Suprapubic skin (tissue), 4 donors: ENCODE data around the gene COL15A1. TPM values are rescaled to one million over a fixed set of nuclear protein-coding genes. Genes with fewer than 3 reads are reported as not detected.

Source experiments
- DNase-seq, 2 donors: peaks; one replicate each; pipeline ENCODE4 v3.0.0-alpha.2; 2019; ENCODE audit warnings: low spot score in 2 of 2
- H3K27ac ChIP-seq: fragments of 200-600 bp; sonication (generic); one replicate; pipeline ENCODE4 v1.5.1; 2019
- H3K27me3 ChIP-seq: fragments of 200-600 bp; sonication (generic); one replicate; pipeline ENCODE4 v1.5.1; 2019
- H3K36me3 ChIP-seq: fragments of 200-600 bp; sonication (generic); one replicate; pipeline ENCODE4 v1.5.1; 2019
- H3K4me1 ChIP-seq: fragments of 200-600 bp; sonication (generic); one replicate; pipeline ENCODE4 v1.5.1; 2019
- H3K4me3 ChIP-seq: fragments of 200-600 bp; sonication (generic); one replicate; pipeline ENCODE4 v1.5.1; 2019; ENCODE audit warnings: mild to moderate bottlenecking
- H3K9me3 ChIP-seq: fragments of 200-600 bp; sonication (generic); one replicate; pipeline ENCODE4 v1.5.1; 2019
- EP300 ChIP-seq: sonication (generic); formaldehyde crosslinking; IDR thresholded peaks from one replicate; pipeline ENCODE4 v1.6.1; 2017; ENCODE audit warnings: antibody characterized with exemption
- POLR2A ChIP-seq, 2 donors: fragments of 450-650 bp; IDR thresholded peaks; one replicate each; pipeline ENCODE4 v1.6.1; 2017; ENCODE audit warnings: antibody characterized with exemption in 2 of 2, mild to moderate bottlenecking in 2 of 2, moderate library complexity in 2 of 2
- POLR2AphosphoS5 ChIP-seq, 3 donors: sonication (generic); formaldehyde crosslinking; IDR thresholded peaks; one replicate each; pipeline ENCODE4 v1.6.1; 2017; ENCODE audit warnings: antibody characterized with exemption in 3 of 3
- WGBS: methylation state at CpG from one replicate; pipeline ENCODE4 v1.1.5; 2018; 5-methylcytosine and 5-hydroxymethylcytosine counted together
- total RNA-seq, 4 donors: library from RNA; depleted of rRNA; stranded (reverse); fragments of >200 nt; gene quantifications; one replicate each; pipeline ENCODE4 v1.1.0, GENCODE V29; 2016
- TF ChIP-seq, protein P1 (sequence below), 2 donors: fragments of 200-600 bp in 1 of 2; fragments of 450-650 bp in 1 of 2; sonication (generic) in 1 of 2; IDR thresholded peaks; one replicate each; pipeline ENCODE4 v1.5.1; 2016 to 2019; ENCODE audit warnings: antibody characterized with exemption in 2 of 2, mild to moderate bottlenecking in 1 of 2, moderate library complexity in 1 of 2

Gene COL15A1
- total RNA-seq, 4 donors from 2014 or later: 8.0 to 15.0 (median 9.3) TPM

- WGBS: 89% methylated on average over 6 of the region's 6 CpGs
- no peak for DNase-seq
- Histone ChIP-seq H3K27me3 (no peaks in the 10 kb centered on the region), H3K9me3 (no peaks in the 10 kb centered on the region), H3K4me1 (peaks cover 28% of the 10 kb centered on the region), H3K27ac (no peak overlapping the region), H3K4me3 (no peak overlapping the region), H3K36me3 (no peaks in the 10 kb centered on the region)
- no peak for TF ChIP-seq POLR2AphosphoS5 (IDR thresholded peaks at IDR 0.05)
- TF ChIP-seq, protein P1, sequence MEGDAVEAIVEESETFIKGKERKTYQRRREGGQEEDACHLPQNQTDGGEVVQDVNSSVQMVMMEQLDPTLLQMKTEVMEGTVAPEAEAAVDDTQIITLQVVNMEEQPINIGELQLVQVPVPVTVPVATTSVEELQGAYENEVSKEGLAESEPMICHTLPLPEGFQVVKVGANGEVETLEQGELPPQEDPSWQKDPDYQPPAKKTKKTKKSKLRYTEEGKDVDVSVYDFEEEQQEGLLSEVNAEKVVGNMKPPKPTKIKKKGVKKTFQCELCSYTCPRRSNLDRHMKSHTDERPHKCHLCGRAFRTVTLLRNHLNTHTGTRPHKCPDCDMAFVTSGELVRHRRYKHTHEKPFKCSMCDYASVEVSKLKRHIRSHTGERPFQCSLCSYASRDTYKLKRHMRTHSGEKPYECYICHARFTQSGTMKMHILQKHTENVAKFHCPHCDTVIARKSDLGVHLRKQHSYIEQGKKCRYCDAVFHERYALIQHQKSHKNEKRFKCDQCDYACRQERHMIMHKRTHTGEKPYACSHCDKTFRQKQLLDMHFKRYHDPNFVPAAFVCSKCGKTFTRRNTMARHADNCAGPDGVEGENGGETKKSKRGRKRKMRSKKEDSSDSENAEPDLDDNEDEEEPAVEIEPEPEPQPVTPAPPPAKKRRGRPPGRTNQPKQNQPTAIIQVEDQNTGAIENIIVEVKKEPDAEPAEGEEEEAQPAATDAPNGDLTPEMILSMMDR (IDR thresholded peaks at IDR 0.05): no peak
- TF ChIP-seq EP300: no peak
- TF ChIP-seq POLR2A (IDR thresholded peaks at IDR 0.05): no peak
Measured at GRCh38 chr9:98968601-98969337, 25.1 kb downstream of the COL15A1 start.

DNA sequence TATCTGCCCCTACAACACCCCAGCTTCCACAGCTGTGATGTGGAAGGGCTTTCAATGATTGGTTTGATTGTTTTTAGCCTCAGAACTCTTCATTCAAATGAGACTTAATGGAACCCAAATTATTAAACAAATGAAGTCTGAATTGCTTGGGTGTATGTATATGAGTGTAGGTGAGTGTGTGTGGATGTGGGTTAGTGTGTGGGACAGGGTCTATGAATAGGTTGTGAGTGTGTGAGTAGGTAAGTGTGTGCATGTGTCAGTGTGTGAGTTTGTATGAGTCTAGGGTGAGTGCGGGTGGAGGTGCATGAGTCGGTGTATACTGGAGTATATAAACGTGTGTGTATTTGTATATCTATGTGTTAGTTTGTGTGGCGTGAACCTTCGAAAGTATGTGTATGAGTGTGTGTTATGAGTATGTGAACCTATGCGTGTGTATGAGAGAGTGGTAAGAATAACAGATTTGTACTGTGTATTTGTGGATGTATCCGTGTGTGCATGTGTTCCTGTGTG, 26.9 kb downstream of the COL15A1 start:
- WGBS: 90% methylated on average over 7 of the region's 7 CpGs
- no peak for DNase-seq
- H3K4me3 ChIP-seq: no peak overlapping the region
- H3K27me3 ChIP-seq: peaks cover 6% of the 10 kb centered on the region
- peaks cover 41% of the 10 kb centered on the region for H3K4me1 ChIP-seq
- no peak overlapping the region for H3K27ac ChIP-seq
- H3K36me3 ChIP-seq: no peaks in the 10 kb centered on the region
- no peaks in the 10 kb centered on the region for H3K9me3 ChIP-seq
- TF ChIP-seq POLR2A (IDR thresholded peaks at IDR 0.05): no peak
- TF ChIP-seq POLR2AphosphoS5 (IDR thresholded peaks at IDR 0.05): no peak
- TF ChIP-seq, protein P1 (IDR thresholded peaks at IDR 0.05): no peak
- TF ChIP-seq EP300: no peak

GRCh38 chr9:98971168-98971914, 27.6 kb downstream of the COL15A1 start:
- H3K36me3 ChIP-seq: no peaks in the 10 kb centered on the region
- peaks cover 7% of the 10 kb centered on the region for H3K27me3 ChIP-seq
- H3K9me3 ChIP-seq: no peaks in the 10 kb centered on the region
- no peak for DNase-seq
- no peak overlapping the region for H3K4me3 ChIP-seq
- peaks cover 43% of the 10 kb centered on the region for H3K4me1 ChIP-seq
- no peak overlapping the region for H3K27ac ChIP-seq
- TF ChIP-seq POLR2A (IDR thresholded peaks at IDR 0.05): no peak
- TF ChIP-seq, protein P1 (IDR thresholded peaks at IDR 0.05): no peak
- TF ChIP-seq EP300: no peak
- no peak for TF ChIP-seq POLR2AphosphoS5 (IDR thresholded peaks at IDR 0.05)
- WGBS: 71% methylated on average over 20 of the region's 20 CpGs

GRCh38 chr9:98971915-98972223, 28.2 kb downstream of the COL15A1 start:
- Histone ChIP-seq H3K4me3 (no peak overlapping the region), H3K9me3 (no peaks in the 10 kb centered on the region), H3K27ac (no peak overlapping the region), H3K27me3 (peaks cover 7% of the 10 kb centered on the region), H3K36me3 (no peaks in the 10 kb centered on the region), H3K4me1 (peaks cover 43% of the 10 kb centered on the region)
- no peak for TF ChIP-seq POLR2A (IDR thresholded peaks at IDR 0.05)
- no peak for TF ChIP-seq EP300
- TF ChIP-seq, protein P1 (IDR thresholded peaks at IDR 0.05): no peak
- DNase-seq: no peak
- 91% methylated on average over 6 of the region's 6 CpGs for WGBS

- no peak for DNase-seq
- no peaks in the 10 kb centered on the region for H3K9me3 ChIP-seq
- peaks cover 43% of the 10 kb centered on the region for H3K4me1 ChIP-seq
- H3K36me3 ChIP-seq: no peaks in the 10 kb centered on the region
- no peak for TF ChIP-seq POLR2A (IDR thresholded peaks at IDR 0.05)
- peaks cover 7% of the 10 kb centered on the region for H3K27me3 ChIP-seq
- peak overlapping the region; percentile 50 for H3K27ac ChIP-seq
- WGBS: 53% methylated on average over 3 of the region's 3 CpGs
- H3K4me3 ChIP-seq: no peak overlapping the region
Measured at GRCh38 chr9:98972716-98973115, 29.0 kb downstream of the COL15A1 start.
